Stomach (tissue), 9 donors: ENCODE measurements around the gene ELN. TPM values are rescaled to one million over a fixed set of nuclear protein-coding genes. Genes with fewer than 3 reads are reported as not detected.

Experiments used
- DNase-seq, 2 donors: peaks; one replicate each; pipeline versions ENCODE4 v3.0.0 to v3.0.0-alpha.2; 2013 to 2019
- H3K27ac ChIP-seq, 5 donors: fragments of 200-600 bp in 4 of 5; sonication (generic) in 4 of 5; one replicate each; pipeline ENCODE4 v1.5.1; 2013 to 2019; ENCODE audit warnings: mild to moderate bottlenecking in 1 of 5, moderate library complexity in 1 of 5
- H3K27me3 ChIP-seq, 3 donors: fragments of 200-600 bp; sonication (generic); one replicate each; pipeline ENCODE4 v1.5.1; 2017 to 2019; ENCODE audit warnings: mixed run types in 1 of 3
- H3K36me3 ChIP-seq, 4 donors: fragments of 200-600 bp; sonication (generic); 1 replicate in 3 of 4; 2 replicates in 1 of 4; pipeline ENCODE4 v1.5.1; 2016 to 2019
- H3K4me1 ChIP-seq, 4 donors: fragments of 200-600 bp; sonication (generic); one replicate each; pipeline ENCODE4 v1.5.1; 2016 to 2019
- H3K4me3 ChIP-seq, 4 donors: fragments of 200-600 bp; sonication (generic) in 3 of 4; one replicate each; pipeline ENCODE4 v1.5.1; 2016 to 2019; ENCODE audit warnings: mild to moderate bottlenecking in 1 of 4
- H3K9me3 ChIP-seq, 4 donors: fragments of 200-600 bp; sonication (generic); one replicate each; pipeline ENCODE4 v1.5.1; 2016 to 2019
- EP300 ChIP-seq: sonication (generic); formaldehyde crosslinking; IDR thresholded peaks from one replicate; pipeline ENCODE4 v1.6.1; 2017; ENCODE audit warnings: antibody characterized with exemption
- POLR2A ChIP-seq, 4 donors: fragments of 450-650 bp; IDR thresholded peaks; one replicate each; pipeline ENCODE4 v1.6.1; 2016; ENCODE audit warnings: antibody characterized with exemption in 4 of 4, control low read depth in 2 of 4, mild to moderate bottlenecking in 1 of 4, moderate library complexity in 1 of 4
- POLR2AphosphoS5 ChIP-seq, 3 donors: sonication (generic); formaldehyde crosslinking; IDR thresholded peaks; one replicate each; pipeline ENCODE4 v1.6.1; 2016; ENCODE audit warnings: antibody characterized with exemption in 3 of 3
- WGBS, 5 donors: extraction: QIAGEN DNeasy Blood & Tissue Kit in 3 of 5; methylation state at CpG; one replicate each; pipeline versions ENCODE4 v1.1.5 to v1.1.7; 2013 to 2018; 5-methylcytosine and 5-hydroxymethylcytosine counted together
- intact Hi-C: fragments of 100-400 bp; cut with DNase I; formaldehyde crosslinking; loops from one replicate; pipeline ENCODE4 v1.15.1; 2023; ENCODE audit warnings: low total_unique reads
- polyA plus RNA-seq, 3 donors: library from polyadenylated mRNA; stranded (reverse); fragments of 200-250 nt; gene quantifications; one replicate each; pipeline ENCODE4 v1.2.3, GENCODE V29; 2013
- total RNA-seq, 5 donors: library from RNA; depleted of rRNA; stranded (reverse); fragments of >200 nt; gene quantifications; one replicate each; pipeline versions ENCODE4 v1.1.0 to v1.2.3, GENCODE V29; 2014 to 2016
- TF ChIP-seq, protein P1 (sequence below), 7 experiments: fragments of 450-650 bp in 4 of 7; fragments of 200-600 bp in 3 of 7; sonication (generic) in 3 of 7; IDR thresholded peaks; one replicate each; pipeline ENCODE4 v1.5.1; 2016 to 2019; ENCODE audit warnings: antibody characterized with exemption in 7 of 7, control low read depth in 2 of 7, mild to moderate bottlenecking in 1 of 7
- donor health status: healthy with polysubstance abuse.
- donor health status: Bipolar disorder and iron deficiency.
- donor health status: healthy.

Gene ELN
- total and polyA plus RNA-seq, 8 donors = 19.4 to 274 (median 66.5) TPM

DNA sequence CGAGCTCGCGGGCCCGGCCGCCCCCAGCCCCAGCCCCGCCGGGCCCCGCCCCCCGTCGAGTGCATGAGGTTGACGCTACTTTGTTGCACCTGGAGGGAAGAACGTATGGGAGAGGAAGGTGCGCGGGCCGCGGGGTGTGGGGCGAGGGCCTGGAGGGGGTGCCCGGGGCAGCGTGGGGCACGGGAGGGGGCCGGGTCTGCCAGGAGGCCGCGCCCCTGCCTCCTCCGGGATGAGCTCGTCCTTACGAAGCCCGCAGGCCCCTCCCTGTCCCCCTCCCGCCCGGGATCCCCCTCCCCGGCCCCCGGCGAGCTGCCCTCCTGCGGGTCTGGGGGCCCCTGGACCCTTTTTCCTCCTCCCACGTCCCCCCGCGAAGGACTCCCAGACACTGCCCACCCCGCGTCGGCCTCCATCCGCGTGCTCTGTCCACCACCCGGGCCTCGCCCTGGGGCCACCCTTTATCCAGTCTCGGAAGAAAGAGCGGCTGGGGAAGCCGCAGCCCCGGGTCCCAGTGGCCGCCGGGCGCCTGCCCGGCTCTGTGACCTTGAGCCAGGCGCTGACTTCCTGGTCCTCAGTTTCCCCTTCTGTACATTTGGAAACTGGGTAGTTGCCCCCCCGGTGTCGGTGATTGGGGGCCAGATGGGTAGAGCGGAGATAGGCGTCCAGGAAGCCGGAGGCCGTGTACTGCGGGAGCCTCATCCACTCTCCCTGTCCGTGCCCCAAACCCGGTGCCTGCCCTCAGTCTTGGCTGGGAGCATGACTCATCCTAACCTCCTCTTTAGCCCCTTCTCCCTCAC lies 56.2 kb downstream of the ELN start:
- Histone ChIP-seq H3K4me1 (peaks cover 18 to 26% (median 23%) of the 10 kb centered on the region in 4 donors), H3K27ac (peak overlapping the region in 4 of 5 donors; percentile 53 to 84 (median 78)), H3K4me3 (peak overlapping the region; percentile 85 to 92 (median 86)), H3K9me3 (no peaks in the 10 kb centered on the region), H3K36me3 (peaks cover 0 to 23% (median 11%) of the 10 kb centered on the region in 4 donors), H3K27me3 (no peaks in the 10 kb centered on the region)
- no peak for TF ChIP-seq POLR2AphosphoS5 (IDR thresholded peaks at IDR 0.05)
- intact Hi-C loops = loop anchor here (10.0 kb wide), 1 partner anchor 91 kb away; the partner anchor contains the start of gene EIF4H
- WGBS, 5 donors = 2 to 5% (median 3%) methylated on average over 17 to 61 of the region's 61 CpGs
- DNase-seq = peak; percentile 41 to 78

DNA sequence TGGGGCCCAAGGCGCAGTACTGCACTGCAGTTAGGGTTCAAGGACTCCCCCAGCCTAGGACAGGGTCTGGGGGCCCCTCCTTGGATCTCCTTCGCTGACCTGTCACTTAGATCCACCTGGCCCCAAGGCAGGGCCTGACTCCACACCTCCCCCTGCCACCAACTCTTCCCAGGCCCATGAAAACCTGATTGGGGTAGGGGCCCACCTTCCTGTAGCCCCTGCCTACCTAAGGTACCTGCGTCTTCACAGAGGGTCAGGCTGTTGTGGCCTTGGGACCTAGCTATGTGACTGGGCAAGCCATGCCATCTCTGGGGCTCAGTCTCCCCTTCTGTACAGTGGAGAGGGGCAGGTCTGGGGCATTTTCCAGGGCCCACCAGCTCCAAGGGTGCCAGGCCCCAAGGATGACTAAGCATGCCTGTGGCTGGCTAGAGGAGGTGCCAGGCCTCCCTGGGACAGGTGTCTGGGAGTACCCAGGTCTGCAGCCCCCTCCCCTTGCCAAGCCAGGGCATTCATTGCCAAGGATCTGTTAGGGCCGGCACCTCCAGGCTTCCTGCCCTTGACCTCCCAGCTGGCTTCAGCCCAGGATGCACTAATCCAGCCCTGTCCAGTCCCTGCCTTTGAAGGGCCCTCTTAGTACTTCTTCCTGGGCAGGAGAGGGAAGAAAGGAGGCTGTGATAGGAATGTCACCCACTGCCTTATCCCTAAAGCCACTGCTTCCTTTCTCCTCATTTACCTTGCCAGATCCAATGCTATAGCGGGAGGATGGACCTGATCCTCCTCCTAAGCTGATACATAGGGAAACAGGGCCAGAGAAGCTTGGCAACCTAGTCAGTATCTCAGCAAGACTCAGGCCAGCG lies 57.0 kb downstream of the ELN start:
- TF ChIP-seq POLR2AphosphoS5 (IDR thresholded peaks at IDR 0.05) (no peak), POLR2A (IDR thresholded peaks at IDR 0.05) (no peak), EP300 (no peak)
- TF ChIP-seq, protein P1, sequence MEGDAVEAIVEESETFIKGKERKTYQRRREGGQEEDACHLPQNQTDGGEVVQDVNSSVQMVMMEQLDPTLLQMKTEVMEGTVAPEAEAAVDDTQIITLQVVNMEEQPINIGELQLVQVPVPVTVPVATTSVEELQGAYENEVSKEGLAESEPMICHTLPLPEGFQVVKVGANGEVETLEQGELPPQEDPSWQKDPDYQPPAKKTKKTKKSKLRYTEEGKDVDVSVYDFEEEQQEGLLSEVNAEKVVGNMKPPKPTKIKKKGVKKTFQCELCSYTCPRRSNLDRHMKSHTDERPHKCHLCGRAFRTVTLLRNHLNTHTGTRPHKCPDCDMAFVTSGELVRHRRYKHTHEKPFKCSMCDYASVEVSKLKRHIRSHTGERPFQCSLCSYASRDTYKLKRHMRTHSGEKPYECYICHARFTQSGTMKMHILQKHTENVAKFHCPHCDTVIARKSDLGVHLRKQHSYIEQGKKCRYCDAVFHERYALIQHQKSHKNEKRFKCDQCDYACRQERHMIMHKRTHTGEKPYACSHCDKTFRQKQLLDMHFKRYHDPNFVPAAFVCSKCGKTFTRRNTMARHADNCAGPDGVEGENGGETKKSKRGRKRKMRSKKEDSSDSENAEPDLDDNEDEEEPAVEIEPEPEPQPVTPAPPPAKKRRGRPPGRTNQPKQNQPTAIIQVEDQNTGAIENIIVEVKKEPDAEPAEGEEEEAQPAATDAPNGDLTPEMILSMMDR (IDR thresholded peaks at IDR 0.05) = no peak
- Histone ChIP-seq H3K36me3 (peaks cover 0 to 26% (median 13%) of the 10 kb centered on the region in 4 donors), H3K9me3 (no peaks in the 10 kb centered on the region), H3K4me1 (peaks cover 18 to 26% (median 23%) of the 10 kb centered on the region in 4 donors), H3K27me3 (no peaks in the 10 kb centered on the region), H3K4me3 (peak overlapping the region; percentile 85 to 92 (median 86)), H3K27ac (peak overlapping the region in 3 of 5 donors; percentile 77 to 84 (median 80))
- intact Hi-C loops = loop anchor here (10.0 kb wide), 1 partner anchor 90 kb away; the partner anchor contains the start of gene EIF4H
- DNase-seq = no peak
- 70 to 76% (median 71%) methylated on average over 6 of the region's 6 CpGs for WGBS, 5 donors

DNA sequence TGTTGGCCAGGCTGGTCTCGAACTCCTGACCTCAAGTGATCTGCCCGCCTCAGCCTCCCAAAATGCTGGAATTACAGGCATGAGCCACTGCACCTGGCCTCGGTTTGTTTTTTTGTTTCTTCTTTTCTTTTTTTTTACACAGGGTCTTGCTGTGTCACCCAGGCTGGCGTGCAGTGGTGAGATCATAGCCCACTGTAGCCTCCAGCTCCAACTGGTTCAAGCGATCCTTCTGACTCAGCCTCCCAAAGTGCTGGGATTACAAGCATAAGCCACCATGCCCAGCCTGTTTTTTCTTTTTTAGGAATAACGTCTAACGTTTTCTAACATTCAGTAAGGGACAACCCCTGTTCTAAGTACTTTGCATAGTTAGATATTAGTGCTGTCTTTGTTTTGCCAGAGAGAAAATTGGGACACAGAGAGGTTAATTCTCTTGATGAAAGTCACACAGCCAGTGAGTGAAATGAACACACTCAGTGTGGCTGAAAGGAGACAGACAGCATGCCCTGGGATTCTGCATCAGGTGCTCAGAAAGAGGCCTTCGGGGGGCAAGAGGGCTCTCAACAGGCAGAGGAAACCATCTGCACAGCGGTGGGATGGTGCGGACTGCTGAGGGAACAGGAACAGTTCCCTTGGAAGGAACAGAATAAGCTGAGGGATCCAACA lies 59.9 kb downstream of the ELN start:
- H3K27ac ChIP-seq = no peak overlapping the region
- no peak for DNase-seq
- TF ChIP-seq POLR2AphosphoS5 (IDR thresholded peaks at IDR 0.05) = no peak
- TF ChIP-seq, protein P1 (IDR thresholded peaks at IDR 0.05) = no peak
- no peak for TF ChIP-seq EP300
- TF ChIP-seq POLR2A (IDR thresholded peaks at IDR 0.05) = no peak
- no peaks in the 10 kb centered on the region for H3K27me3 ChIP-seq
- 94 to 98% (median 95%) methylated on average over 10 of the region's 10 CpGs for WGBS, 5 donors
- H3K9me3 ChIP-seq = no peaks in the 10 kb centered on the region
- intact Hi-C loops = loop anchor here (10.0 kb wide), 1 partner anchor 87 kb away; the partner anchor contains the start of gene EIF4H
- H3K4me3 ChIP-seq = no peak overlapping the region
- H3K36me3 ChIP-seq = peaks cover 0 to 32% (median 13%) of the 10 kb centered on the region in 4 donors
- peaks cover 25 to 32% (median 30%) of the 10 kb centered on the region in 4 donors for H3K4me1 ChIP-seq

DNA sequence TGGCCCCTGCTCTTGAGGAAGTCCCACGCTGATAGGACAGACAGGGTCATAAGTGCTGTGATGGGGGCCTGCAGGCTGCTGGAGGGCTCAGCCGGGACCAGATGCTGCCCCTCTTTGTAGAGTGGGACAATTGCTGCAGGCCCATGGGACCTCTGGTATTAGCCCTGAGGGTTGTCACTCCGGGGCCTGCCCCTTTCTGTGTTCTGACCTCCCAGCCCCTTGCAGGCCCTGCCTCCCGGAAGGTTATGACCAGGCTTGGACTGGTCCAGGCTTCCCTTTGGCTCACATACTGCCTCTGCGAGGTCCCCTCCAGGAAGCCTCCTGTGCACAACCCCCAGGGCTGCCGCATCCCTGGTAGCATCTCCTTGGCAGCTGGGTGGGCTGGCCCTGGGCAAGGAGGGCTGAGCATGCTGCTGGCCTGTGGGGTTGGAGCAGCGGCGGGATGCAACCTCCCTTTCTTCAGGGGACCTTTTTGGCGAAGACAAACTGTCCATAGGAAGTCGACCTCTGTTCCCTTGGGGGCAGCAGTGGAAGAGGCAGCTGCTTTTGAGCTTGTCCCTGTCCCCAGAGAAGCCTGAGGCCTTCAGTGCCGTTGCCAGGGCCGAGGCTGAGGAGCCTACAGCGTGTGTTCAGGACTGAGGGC lies 64.5 kb downstream of the ELN start:
- peak in 1 of 2 donors; percentile 18 for DNase-seq
- TF ChIP-seq POLR2A (IDR thresholded peaks at IDR 0.05) = no peak
- TF ChIP-seq, protein P1 (IDR thresholded peaks at IDR 0.05) = no peak
- no peak for TF ChIP-seq EP300
- no peak for TF ChIP-seq POLR2AphosphoS5 (IDR thresholded peaks at IDR 0.05)
- Histone ChIP-seq H3K36me3 (peaks cover 0 to 33% (median 19%) of the 10 kb centered on the region in 4 donors), H3K27me3 (no peaks in the 10 kb centered on the region), H3K27ac (peak overlapping the region; percentile 47 to 88 (median 79)), H3K4me3 (peak overlapping the region in 2 of 4 donors; percentile 49 to 52), H3K4me1 (peaks cover 28 to 37% (median 34%) of the 10 kb centered on the region in 4 donors), H3K9me3 (peaks cover 0 to 5% (median 0%) of the 10 kb centered on the region in 4 donors)
- WGBS, 5 donors = 72 to 79% (median 73%) methylated on average over 5 to 13 of the region's 13 CpGs
- intact Hi-C loops = no loop called here
